ENCODE results near the gene PLAAT2.
"Not testable (repeated sequence)": the region's sequence is repeated elsewhere in the genome, so short reads cannot be mapped to it uniquely, and the experiment has no call there.

The PLAAT2 gene

DNA sequence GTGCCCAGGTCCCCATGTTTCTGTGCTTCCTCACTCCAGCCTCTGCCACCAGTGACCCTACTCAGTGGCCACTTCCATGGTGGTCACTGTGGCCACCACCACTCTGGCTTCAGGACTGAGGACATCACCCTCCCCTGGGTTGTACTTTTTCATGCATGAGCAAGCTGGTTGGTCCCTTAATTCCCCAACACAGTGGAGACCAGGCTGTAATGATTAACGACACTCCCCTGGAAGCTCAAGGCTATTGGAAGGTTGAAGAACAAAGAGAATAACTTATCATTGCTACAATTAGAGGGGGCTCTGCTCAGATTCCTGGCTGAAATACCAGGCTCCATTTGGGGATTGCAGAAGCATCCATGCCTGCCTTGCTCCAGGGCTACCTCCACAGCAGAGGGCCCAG is 16.1 kb downstream of the PLAAT2 start:
- DNase-seq = no peak

DNA sequence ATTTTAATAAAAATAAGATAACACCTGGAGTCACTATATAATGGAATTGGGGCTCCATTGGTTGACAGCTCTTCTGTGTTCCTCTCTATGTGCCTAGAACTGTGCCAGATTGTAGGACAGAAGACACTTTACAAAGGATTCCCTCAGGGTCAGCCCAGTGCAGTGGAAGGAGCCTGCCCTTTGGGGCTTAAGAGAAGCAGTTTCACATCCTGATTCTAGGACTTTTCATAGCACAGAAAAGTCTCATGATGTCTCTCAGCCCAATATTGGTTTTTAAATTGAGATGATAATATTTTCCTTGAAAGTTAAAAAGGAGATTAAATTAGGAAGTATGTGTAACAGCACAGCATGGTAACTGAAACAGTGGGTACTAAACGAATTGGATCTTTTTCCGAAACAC is 19.5 kb downstream of the PLAAT2 start:
- no peak for DNase-seq

DNA sequence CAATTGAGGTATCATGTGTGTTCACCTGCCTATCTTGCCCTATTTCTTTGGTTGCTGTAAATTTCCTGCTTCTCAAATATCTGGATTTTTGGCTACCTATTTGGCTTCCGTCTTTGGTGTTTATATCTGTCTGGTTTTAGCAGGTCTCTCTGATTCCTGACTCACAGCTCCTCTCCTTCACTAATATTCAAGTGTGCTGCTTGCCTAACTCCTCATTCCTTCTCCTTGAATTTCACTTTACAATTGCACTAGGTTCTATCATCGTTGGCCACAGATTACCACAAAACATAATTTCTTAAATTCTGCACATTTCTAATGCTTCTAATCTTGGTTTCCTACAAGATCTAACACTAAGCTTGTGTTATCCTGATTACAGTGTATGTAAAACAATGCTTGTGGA is 20.7 kb downstream of the PLAAT2 start:
- not testable (repeated sequence) for DNase-seq

DNA sequence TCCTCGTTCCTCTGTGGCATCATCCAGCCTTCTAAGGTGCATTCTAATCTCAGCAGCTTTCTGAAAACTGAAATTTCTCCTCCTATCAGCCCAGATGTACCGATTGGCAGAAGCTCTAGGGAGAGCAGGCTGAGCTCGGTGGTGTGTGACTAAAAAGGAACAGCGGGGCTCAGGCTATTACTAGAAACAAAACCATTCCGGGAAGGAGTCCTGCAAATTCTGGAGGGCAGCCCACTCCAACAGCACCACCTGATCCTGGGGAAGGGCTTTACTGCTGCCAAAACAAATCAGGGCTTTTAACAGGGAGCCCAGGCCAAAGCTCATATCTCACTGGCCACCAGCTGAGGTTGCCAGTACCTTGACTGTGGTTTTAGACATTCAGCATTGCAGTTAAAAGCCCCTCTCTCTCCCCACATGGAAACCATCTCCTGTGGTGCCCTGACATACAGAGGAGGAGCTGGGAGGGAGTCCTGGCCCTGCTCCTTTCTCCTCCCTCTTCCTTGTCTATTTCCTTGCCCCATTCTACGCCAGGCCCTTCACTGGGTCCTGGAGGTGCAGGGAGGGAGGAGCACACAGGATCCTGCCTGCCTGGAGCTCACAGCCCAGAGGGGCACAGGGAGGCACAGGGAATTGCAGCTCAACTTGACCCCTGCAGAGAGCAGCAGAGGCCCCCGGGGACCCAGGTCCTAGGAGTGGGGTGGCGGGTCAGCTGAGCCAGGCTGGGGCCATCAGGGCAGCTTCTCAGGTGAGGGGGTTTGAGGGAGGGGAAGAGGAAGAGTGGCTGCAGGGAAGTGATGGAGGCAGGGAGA is 25.7 kb downstream of the PLAAT2 start:
- DNase-seq = no peak

DNA sequence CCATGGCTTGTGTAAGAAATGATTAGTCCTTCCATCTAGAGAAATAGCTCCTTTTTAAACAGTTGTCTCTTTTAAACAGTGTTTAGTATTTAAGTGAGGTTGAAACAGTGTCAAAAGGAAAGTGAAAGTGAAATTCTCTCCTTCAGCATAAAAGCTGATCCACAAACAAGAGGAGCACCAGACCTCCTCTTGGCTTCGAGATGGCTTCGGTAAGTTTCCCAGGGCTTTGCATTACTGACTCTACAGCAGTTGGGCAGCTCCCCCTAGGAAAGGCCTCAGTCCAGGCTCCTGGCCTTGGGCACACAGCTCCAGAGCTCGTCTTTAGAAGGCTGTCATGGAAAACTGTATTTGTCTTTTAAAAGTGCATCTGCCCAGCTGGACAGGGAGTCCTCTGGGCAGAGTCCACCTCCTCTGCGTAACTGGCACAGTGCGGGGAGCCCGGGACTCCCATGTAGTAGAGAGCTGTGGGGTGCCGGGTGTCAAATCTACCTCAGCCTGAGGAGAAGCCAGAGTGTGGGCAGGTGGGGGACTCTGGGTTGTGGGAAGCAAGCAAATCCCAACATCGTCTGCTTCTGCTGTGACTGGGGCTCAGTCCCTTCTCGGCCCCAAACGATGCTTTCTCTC is 26.4 kb downstream of the PLAAT2 start, which contains the start of gene PLAAT4:
Gene PLAAT4, plus strand, starts transcription at position 140 of the 624 bp plus-strand sequence. Its CDS starts 61 bp downstream, at position 201.
- DNase-seq = no peak

DNA sequence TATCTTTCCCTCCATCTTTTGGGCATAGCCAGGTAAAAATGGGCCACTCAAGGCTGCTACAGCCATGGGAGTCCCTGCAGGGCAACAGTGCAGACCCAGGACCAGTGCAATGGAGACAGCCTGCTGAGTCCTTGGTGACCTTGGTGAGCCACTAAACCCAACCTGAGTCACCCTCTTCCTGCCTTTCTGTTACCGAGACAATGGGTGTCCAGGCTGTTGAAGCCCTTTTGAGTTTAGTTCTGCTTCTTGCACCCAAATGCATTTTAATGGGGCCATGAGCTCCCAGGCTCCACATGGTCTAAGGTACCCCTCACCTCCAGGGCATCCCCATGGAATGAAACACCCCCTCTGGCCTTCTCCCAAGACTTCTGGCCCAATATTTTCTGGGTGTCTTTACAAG is 27.4 kb downstream of the PLAAT2 start:
- DNase-seq = no peak

DNA sequence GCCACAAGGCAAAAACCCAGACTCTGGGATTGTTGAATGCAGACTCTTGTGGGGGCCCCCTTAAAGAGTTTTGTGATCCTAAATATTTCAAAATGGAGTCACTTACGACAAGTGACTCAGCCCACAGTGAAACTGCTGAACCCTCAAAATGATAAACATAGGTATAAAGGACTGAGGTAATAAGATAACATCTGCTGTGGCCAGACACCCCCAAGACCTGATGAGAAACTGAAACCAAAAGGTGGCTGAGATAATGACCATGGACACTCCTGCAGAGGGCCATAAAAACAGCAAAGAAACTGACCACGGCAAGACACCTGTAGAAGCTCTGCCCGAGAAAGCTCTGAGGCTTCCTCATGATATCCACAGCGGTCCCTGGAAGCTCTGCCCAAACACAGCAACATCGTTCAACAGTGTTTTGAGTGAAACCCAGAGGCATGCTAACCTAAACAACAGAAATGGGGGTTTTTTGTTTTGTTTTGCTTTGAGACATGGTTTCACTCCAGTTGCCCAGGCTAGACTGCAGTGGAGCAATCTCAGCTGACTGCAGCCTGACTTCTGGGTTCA is 28.2 kb downstream of the PLAAT2 start:
- DNase-seq = no peak

DNA sequence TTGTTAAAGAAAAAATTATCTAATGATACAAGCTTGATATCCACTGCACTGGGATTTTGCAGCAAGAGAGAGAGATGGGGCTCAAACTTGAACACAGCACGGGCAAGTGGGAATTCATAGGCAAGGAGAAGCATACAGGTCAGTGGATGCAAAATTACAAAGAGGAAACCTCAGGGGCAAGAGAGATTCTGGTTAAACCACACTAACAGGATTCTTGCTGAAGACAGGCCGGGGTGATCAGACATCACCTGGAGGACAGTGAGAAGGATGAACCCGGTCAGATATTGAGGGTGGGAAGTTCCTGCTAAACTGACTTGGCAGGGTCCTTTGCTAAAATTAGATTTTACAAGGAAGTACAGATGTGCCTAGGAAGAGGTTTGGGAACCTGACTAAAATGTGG is 29.1 kb downstream of the PLAAT2 start:
- no peak for DNase-seq

DNA sequence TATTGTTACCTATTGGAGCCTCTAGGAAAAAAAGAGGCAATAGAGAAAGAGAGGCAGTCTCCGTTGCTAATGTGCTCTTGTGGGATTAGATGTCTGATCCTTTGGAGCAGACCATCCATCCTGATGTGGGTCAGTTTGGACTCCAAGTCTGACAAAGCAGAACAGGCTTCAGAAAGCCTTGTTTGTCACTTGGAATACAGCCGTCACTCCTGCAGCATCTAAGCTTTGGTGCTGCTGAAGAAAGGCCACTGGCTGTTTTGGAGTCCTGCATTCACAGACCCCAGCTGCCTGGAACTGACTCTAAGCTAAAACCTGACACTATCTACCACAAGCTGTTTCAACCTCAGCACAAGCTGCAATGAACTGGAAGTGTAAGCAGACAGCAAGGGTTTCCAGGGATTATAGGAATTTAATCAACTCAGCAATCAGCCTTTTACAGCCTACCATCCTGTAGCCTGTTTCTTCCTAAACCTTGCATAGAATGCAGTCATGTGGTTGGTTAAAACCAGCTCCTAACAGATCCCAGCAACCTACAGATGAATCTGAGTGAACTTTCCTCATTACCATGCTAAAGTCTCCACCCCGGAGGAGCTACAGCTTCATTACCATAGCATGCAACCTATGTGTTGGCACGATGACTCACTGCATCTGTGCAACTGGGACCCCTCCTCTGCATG is 30.2 kb downstream of the PLAAT2 start:
- DNase-seq = no peak

DNA sequence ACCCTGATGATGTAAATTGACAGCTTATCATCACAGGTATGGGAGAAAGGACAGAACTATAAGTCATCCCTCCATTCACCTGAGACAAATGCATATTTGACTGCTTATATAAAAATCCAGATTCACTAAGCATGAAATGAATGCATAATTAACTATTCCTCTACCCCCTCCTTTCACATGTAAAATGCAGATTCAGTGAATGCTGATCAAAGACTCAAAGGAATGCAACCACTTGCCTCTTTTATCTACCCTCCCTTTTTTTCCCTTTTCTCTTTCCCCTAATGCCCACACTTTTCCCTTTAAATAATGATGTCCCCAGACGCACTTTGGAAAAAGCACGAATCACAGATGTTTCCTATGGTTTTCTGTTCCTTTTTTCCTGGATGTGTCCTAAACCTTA is 31.1 kb downstream of the PLAAT2 start:
- DNase-seq = no peak

DNA sequence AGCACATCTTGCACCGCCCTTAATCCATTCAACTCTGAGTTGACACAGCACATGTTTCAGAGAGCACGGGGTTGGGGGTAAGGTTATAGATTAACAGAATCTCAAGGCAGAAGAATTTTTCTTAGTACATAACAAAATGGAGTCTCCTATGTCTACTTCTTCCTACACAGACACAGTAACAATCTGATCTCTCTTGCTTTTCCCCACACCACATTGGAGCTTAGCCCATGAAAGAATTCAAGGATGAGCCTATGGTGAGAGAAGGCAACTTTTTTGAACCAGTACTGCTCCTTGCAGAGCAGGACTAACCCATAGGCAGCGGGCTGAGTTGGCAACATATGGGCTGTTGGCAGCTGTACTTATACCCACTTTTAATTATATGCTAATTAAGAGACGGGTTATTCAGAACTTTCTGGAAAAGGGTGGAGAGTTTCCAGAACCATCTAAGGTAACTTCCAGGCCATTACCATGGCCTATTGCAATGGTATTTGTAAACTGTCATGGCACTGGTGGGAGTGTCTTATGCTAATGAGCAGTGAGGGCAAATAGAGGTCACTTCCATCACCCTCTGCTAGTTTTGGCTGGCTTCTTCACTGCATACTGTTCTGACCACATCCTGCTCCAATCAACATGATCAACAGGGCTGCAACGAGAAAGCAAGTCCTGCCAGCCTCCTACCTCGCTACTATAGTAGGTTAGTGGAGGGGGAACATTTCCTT is 31.9 kb downstream of the PLAAT2 start:
- DNase-seq = not testable (repeated sequence)

DNA sequence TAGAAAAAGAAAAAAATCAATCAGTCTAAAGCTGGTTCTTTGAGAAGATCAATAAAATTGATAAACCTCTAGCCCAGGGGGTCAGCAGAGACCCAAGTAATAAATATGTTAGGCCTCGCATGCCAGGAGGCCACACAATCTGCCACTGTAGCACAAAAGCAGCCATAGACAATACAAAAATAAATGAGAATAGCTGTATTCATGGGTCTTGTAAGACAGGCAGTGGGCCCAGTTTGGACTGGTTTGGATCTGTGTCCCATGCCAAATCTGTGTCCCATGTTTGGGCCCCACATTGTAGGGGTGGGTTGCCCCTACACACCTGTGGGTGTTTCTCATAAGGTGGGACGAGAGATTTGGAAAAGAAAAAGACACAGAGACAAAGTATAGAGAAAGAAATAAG is 33.2 kb downstream of the PLAAT2 start:
- DNase-seq = no peak

DNA sequence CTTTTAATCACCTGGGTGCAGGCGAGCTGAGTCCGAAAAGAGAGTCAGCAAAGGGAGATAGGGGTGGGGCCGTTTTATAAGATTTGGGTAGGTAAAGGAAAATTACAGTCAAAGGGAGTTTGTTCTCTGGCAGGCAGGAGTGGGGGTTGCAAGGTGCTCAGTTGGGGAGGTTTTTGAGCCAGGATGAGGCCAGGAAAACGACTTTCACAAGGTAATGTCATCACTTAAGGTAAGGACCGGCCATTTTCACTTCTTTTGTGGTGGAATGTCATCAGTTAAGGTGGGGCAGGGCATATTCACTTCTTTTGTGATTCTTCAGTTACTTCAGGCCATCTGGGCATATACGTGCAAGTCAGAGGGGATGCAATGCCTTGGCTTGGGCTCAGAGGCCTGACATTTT is 33.8 kb downstream of the PLAAT2 start:
- DNase-seq = not testable (repeated sequence)

DNA sequence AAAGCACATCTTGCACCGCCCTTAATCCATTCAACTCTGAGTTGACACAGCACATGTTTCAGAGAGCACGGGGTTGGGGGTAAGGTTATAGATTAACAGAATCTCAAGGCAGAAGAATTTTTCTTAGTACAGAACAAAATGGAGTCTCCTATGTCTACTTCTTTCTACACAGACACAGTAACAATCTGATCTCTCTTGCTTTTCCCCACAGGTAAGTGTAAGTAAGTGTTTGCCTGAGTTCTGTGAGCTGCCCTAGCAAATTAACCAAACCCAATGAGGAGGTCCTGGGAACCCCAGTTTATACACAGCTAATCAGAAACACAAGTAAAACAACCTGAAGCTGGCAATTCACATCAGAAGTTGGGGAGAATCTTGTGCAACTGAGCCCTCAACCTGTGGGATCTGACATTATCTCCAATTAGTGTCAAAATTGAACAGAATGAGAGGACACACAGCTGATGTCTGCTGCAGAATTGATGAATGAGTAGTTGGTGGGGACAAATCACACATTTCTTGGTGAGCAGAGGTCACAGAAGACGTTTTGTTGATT is 34.4 kb downstream of the PLAAT2 start:
- DNase-seq = not testable (repeated sequence)

DNA sequence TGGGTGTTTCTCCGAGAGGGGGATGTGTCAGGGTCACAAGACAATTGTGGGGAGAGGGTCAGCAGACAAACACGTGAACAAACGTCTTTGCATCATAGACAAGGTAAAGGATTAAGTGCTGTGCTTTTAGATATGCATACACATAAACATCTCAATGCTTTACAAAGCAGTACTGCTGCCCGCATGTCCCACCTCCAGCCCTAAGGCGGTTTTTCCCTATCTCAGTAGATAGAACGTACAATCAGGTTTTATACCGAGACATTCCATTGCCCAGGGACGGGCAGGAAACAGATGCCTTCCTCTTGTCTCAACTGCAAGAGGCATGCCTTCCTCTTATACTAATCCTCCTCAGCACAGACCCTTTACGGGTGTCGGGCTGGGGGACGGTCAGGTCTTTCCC is 35.0 kb downstream of the PLAAT2 start:
- not testable (repeated sequence) for DNase-seq

DNA sequence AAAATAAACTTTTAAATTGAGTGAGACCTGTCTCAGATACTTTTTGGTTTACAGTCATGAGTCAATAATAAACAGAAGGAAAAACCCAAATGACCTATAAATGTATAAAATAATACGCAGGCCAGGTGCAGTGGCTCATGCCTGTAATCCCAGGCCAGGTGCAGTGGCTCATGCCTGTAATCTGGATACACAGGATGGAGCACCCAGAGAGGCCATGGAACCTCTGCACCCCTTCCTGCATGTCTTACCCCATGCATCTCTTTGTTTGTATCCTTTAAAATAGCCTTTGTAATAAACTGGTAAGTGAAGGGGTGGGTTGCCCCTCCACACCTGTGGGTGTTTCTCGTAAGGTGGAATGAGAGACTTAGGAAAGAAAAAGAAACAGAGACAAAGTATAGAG is 35.5 kb downstream of the PLAAT2 start:
- DNase-seq = no peak

DNA sequence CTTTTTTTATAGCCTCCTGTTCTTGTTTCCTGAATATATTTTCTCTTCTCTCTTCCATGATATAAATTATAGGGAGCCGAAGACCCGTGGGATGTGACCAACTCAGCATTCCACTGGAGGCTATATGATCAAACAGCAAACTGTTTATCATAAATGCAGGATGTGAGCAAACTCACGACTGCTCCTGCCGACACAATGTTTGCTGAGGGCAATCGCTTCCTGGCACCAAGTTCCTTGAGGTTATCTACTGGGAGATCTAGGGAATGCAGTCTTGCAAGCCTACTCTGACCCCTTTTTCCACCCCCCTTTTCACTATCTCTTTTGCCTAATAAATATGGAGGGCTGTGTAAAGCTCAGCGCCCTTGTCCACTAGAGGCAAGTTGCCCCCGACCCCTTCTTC is 40.0 kb downstream of the PLAAT2 start:
- DNase-seq = no peak

DNA sequence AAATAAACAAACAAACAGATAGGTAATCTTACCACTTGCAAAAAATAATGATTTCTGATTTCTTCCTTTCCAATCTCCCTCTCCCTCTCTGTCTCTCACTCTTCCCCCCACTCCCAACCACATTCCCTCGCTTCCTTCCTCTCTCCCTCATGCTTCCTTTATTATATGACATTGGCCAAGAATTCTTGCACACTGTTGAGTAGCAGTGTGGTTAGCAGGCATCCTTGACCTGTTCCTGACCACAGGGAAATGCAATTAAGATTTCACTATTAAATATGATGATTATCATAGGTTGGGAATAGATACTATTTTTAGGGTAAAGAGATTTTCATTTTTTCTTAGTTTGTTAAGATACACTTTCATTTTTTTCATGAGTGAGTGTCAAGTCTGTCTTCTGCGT is 41.3 kb downstream of the PLAAT2 start:
- no peak for DNase-seq

DNA sequence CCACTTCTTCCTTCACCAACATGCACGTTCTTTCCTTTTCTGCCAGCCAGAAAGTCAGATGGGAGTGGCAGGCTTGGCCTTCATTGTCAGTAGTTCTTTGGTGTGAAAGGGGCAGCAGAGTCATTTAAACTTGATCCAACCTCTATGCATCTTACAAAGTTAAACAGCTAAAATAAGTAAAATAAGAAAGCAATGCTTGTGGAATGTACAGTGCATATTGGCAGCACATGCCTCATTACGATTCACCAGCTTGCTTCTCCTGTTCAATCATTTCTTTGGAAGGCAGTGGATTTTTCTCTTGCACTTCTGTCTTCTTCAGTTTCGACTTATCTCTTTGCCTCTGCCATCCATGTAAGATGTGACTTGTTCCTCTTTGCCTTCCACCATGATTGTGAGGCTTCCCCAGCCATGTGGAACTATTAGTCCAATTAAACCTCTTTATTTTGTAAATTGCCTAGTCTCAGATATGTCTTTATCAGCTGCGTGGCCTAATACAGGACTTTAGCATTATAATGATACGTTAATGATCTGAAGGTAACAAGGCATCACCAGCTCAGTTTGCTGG is 42.5 kb downstream of the PLAAT2 start:
- DNase-seq = no peak

DNA sequence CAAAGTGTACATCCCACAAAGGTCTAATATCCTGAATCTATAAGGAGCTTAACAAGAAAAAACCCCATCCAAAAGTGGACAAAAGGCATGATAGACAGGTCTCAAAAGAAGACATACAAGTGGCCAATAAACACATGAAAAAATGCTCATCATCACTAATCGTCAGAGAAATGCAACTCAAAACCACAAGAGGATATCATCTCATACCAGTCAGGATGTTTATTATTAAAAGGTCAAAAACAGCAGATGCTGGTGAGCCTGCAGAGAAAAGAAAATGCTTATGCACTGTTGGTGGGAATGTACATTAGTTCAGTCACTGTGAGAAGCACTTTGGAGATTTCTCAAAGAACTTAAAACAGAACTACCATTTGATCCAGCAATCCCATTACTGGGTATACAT is 44.6 kb downstream of the PLAAT2 start:
- no peak for DNase-seq

DNA sequence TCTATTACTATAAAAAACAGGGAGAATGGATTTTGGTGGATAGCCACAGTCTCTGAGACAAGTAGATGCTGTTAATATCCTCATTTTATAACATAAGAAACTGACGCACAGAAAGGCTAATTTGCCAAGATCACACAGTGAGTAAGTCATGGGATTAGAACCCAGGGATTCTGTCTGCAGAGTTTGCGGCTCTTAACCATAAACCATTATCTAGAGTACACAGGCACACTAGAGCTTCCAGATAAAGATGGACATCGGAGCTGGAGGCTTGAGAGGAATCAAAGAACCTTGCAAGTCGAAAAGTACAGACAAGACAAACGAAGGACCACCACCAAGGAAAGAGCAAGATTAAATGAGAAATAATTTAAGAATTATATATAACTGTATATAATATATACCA is 46.0 kb downstream of the PLAAT2 start:
- no peak for DNase-seq

DNA sequence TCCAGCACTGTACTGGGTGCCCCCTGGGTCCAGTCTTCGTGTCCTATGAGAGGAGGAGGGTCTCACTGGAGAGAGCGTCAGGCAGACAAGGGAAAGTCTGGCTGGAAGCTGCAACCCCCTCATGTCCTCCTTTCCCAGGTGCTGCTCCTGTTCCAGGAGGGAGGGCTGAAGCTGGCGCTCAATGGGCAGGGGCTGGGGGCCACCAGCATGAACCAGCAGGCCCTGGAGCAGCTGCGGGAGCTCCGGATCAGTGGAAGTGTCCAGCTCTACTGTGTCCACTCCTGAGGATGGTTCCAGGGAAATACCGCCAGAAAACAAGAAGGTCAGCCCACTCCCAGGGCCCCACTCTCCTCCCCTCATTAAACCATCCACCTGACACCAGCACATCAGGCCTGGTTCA is 47.1 kb downstream of the PLAAT2 start:
- no peak for DNase-seq
